NCI-H1930 (cell line): Measurements from ENCODE around the gene TLR4.

Experiments
- DNase-seq, 2 experiments: peaks; one replicate each; lab custom pipeline; 2025; lab: John Stamatoyannopoulos, UW

The TLR4 gene

GRCh38 chr9:117744856-117745389 is 40.7 kb downstream of the TLR4 start:
- DNase-seq, result no peak

- no peak for DNase-seq
These were observed 41.4 kb downstream of the TLR4 start for GRCh38 chr9:117745598-117745997.

GRCh38 chr9:117746263-117746662 is 42.1 kb downstream of the TLR4 start:
- DNase-seq, result no peak

DNA sequence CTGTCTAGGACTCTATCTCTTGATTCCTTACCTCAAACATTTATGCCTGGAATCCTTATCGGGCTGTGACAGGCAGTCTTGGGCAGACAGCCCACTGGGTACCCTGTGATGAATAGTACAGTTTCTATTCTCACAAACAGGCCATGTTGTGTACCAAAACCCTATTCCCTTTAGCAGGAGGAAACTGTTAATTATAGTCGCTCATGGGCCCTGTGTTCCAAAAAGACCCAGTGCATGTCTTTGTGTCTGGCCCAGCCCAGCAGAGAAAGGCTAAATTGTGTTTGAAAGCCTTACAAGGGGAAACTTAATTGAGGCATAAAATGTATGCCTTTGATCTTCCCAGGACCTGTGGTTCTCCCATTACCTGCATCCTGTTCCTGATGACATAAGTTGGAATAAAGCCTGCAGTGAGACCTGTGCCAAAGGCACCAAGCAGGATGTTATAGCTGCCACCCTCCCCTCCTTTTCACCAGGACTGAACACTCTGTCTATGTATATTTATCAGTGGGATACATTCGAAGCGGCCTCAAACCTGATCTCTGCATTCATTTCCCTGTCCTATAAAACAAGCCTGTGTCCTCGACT is 43.3 kb downstream of the TLR4 start:
- DNase-seq, result no peak

DNA sequence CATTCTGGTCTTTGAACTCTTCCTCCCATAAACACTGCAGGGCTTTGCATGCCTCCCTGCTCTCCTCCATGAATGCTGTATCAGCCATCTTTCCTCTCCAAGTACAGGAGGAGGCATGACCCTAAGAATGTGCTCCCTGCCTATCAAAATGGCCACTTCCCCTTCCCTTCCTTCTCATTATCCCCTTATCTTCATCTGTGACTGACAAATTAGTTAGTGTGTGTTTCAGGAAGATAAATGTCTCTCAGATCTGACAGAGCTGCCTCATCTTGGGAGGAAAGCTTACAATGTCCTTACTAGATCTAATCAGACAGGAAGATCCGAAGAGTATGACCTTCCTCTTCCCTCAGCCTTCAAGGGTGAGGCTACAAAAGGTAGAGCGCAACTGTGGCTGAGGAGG is 46.2 kb downstream of the TLR4 start:
- no peak for DNase-seq

DNA sequence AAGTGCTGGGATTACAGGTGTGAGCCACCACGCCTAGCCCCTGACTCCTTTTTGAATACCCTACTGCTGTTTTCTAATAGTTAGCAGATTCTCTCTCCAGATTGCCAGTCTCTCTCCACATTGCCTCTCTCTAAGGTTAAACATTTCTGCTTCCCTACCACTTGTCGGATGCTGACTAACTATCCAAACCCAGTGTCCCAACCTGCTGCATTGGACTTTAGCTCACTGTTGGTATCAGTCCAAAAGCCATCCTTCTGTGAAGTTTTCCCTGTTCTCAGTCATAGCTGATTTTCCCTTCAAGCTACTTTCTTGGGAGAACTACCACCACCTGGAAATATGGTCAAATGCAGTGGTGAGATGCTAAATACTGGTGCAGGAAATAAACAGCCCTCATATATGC is 48.7 kb downstream of the TLR4 start:
- no peak for DNase-seq

DNA sequence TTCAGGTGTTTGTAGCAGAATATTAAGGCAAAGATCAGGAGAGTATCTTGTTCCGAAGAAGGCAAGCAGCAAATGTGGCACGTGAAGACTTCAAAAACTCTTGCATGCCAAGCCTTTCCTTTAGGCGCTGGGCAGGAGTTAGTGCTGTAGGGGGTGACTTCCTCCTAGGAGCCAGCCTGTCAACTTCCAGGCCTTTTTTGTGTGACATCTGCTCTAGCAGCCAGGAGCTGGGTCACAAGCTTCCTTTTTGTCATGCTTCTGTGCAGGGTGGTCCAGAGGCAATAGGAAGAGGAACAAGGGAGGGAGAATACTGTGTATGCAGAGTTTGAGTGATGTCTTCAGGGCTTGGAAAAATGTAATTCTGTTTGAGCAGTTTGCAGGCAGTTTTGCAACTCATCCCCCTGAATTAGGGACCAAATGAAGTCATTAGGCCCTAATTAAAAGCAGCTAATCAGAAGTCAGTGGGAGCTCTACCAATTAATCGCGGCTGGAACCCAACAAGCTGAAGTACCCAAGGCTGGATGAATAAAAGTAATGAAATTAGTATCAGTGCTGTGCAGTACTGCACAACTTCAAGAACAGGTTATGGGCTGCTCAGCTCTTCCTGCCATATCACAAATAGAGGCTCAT is 53.5 kb downstream of the TLR4 start:
- DNase-seq, result no peak

DNA sequence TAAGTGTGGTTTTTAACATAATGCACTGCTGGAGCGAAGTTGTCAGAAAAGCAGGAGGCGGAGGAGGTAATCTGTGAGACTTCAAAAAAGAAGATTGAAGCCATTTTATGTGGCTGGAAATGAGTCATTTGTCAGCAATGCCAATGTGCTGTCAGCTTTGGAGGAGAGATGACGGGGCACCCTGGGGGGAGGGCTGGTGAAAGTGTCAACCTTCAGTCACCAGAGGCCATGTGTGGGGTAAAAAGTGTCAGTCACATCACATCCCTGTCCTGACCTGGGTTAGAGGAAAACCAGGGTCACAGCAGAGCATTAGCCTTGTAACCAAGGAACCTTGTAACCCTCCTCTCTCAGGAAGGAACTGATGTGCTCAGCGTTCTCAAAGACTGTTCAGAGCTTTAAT is 59.1 kb downstream of the TLR4 start:
- DNase-seq, result no peak

DNA sequence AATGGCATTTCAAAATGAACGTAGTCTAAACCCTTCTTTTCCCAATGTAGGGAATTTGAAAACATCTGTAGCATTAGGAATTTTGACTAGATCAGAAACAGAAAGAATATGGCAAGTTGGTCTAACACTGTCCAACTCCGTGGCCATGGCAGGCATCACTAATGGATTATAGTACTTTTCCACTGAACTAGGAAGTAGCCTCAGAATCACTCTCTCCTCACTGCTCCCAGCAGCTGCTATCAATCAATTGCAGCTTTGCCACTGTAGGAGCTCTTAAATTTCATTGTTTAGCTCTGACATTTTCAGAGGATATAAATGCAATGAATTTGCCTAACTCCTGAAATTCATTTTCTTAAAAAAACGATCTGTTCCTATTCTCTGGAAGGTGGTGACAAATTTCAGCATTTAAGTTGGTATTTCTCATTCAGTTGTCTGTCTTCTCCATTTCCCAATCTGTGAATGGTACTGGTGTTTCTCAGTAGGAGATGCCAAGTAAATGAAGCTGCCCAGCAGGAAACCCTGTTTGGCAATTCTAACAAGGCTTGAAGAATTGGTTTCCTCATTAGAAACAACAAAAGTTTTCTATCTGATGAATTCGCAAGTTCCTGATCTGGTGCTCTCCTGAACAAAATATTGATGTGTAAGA is 64.7 kb downstream of the TLR4 start:
- DNase-seq, result no peak

- peak in 1 of 2 experiments; percentile 8 for DNase-seq
These were observed 66.9 kb downstream of the TLR4 start for GRCh38 chr9:117771136-117771535.

DNA sequence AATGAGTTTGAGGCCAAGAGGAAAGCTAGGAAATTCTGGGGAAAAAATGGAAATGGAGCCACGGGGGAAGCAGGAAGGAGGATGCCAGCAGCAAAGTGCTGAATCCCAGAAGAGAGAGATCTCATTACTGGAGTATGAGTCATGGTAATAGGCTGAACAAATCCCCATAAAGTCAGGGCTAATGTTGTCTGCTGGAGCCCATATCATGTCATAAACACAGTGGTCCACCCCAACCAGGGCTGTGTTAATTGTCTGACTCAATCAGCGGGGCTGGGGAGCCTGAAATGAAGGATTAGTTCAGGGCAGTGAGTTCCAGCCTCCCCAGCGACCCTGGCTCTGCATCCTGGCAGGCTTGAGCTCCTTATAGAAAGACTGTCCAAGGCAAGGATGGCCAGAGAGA is 68.8 kb downstream of the TLR4 start:
- no peak for DNase-seq
